Measurements from ENCODE around the gene NDUFS3.

DNA sequence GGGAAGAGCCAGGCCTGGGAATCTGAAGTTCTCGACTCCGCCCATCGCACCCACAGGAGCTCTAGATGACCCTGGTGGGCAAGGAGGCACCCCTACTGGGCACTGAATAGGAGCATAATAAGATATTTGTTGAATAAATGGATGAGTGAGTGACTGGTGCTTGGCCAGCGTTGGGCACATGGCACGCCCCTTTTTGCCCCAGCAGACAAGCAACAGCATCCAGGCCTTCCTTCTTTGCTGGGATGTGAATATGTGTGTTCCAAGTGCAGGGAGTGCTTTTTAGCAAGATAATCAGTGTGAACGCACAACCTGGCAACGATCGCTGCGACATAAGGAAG lies 25.5 kb upstream of the NDUFS3 start:
- TF ChIP-seq GATA2 (IDR thresholded peaks at IDR 0.05; ENCODE audit: low read depth, low read length) (no peak), GATA3 (IDR thresholded peaks at IDR 0.05; ENCODE audit: low read depth, low read length) (no peak)

Data from SH-SY5Y (cell line).